DMS53 treated with DMSO at 0.1 percent for 48 hours (cell line): ENCODE results near the gene PKIG.
"Not testable (repeated sequence)": the region's sequence is repeated elsewhere in the genome, so short reads cannot be mapped to it uniquely, and the experiment has no call there.

Experiments
- DNase-seq: peaks from one replicate; lab custom pipeline; 2025; ENCODE audit not compliant: unreplicated experiment; lab: John Stamatoyannopoulos, UW

PKIG gene

DNA sequence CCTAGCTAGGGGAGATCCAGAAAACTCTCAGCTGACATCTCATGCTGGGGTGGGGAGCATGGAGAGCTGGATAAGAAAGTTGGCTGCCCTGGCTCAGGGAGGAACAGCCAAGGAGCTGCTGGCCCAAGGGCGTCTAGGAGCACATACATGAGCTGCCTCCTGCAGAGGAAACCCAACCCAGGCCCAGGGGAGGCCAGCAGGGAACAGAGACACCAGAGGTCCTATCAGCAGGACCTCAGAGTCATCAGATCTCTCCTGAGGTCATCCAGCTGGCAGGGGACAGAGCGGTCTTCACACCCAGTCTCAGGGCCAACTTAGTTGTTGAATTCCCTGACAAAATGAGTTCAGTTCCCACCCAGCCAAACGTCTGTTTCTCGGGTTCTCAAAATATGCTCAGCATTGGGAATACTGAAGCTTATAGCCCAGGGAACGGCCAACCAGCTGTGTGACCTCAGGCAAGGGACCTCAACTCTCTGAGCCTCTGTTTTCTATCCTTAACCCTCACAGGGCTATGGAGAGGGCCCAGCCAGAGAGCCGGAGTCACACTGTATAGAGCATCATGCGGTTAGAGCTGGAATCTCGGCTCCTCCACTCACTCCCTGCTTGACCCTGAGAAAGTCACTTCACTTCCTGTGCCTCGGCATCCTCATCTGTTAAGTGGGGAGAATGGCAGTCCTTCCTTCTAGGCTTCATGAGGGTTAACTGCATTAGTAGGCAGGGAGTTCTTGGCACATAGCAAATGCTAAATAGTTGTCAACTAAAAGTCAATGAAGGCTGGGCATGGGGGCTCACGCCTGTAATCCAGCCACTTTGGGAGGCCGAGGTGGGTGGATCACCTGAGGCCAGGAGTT, 55.4 kb downstream of the PKIG start:
- no peak for DNase-seq

DNA sequence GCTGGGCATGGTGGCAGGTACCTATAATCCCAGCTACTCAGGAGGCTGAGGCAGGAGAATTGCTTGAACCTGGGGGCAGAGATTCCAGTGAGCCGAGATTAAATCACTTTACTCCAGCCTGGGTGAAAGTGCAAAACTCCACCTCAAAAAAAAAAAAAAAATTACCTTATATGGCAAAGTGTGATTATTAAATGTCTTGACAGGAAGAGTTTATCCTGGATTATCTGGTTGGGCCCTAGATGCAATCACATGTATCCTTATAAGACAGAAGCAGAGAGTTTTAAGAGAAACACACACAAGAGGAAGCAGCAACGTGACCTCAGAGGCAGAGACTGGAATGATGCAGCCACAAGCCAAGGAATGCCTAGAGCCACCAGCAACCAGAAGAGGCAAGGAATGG, 58.1 kb downstream of the PKIG start:
- no peak for DNase-seq

DNA sequence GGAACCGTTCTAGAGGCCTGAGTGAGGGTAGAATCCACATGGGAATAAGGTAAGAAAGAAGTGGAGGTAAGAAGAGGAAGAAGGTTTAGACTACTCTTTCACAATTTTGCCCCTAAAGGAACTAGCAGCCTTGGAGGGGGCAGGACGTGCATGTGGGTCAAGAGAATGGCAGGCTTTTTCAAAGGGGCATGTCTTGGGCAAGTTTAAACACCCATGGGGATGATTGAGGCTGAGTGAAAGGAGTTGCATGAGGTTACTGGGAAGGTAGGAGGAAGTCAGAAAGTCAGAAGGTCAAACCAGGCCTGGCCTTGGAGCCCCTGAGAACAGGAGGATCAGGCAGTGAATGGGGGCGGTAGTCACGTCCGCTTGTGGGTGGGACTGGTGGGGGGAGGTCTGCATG, 58.9 kb downstream of the PKIG start:
- no peak for DNase-seq

GRCh38 chr20:44642203-44643153, 60.1 kb downstream of the PKIG start:
- peak; percentile 75 for DNase-seq

GRCh38 chr20:44643154-44643519, 60.8 kb downstream of the PKIG start:
- no peak for DNase-seq

- DNase-seq: peak; percentile 35
These were observed 61.3 kb downstream of the PKIG start for GRCh38 chr20:44643596-44644229.

GRCh38 chr20:44644230-44644617, 61.8 kb downstream of the PKIG start:
- no peak for DNase-seq

- DNase-seq: no peak
These were observed 62.3 kb downstream of the PKIG start for GRCh38 chr20:44644667-44645131.

DNA sequence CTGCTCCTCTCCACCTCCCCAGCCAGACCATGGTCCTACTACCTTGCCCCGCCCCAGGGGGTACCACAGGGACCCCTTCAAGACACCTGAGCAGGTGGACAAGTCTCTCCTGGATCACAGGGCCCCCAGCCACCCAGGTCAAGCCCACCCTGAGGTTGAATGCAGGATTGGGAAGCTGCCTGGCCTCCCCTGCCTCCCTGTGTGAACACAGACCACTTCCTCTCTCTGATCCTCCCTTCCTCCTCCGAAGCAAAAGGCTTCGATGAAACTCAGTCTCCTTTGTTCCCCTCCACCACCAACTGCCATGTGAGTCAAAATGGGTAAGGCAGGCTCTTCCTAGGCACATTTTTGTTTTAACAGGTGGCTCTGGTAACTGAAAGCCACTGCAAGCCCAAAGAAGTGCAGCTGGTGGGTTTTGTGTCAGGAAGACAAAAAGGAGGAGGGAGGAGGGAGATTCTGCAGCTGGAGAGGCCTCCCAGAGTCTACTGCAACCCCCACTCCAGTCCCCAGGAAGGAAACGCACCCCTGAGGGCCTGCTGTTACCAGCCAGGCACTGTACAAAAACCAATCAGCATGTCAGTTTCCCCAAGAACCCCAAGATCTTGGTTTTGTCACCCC, 63.8 kb downstream of the PKIG start:
- DNase-seq: no peak

DNA sequence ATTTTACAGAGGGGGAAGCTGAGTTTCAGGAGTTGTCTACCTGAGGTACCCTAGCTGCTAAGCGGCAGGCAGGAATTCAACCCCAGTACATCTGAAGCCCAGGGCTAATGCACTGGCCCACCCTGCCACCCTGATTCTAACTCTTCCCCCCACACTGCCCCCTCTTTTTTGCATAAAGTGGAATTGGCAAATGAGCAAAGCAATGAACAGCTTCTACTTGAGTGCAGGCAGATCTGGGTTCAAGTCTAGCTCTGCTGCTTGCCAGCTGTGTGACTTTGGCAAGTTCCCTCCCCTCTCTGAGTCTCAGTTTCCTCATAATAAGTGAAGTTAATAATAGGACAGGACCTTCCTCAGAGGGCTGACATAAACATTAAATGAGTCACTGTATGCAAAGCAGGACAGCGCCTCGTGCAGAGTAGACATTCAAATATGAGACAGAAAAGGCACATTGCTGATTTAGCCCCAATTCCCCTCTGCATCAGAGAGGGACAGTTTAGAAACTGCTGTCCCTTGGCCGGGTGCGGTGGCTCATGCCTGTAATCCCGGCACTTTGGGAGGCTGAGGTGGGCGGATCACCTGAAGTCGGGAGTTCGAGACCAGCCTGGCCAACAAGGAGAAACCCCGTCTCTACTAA, 64.4 kb downstream of the PKIG start:
- DNase-seq: no peak

- DNase-seq: no peak
These were observed 65.7 kb downstream of the PKIG start for GRCh38 chr20:44648068-44648467.

DNA sequence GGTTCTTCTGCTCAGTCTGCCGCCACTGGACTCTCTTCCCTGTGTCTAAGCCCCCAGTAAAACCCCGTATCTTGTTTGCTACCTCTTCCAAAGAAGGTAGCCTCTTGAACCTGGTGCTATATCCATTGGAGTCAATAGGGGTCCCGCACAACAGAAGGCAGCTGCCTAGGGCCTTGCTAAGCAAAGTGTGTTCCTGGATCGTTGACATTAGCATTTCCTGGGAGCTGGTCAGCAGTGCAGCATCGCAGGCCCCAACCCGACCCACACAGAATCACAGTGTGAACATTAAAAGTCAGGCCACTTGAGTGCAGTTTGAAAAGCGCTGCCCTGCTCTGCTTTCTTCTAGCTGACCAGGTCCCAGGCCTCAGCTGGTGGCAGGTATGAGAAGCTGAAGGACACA, 66.2 kb downstream of the PKIG start:
- no peak for DNase-seq

DNA sequence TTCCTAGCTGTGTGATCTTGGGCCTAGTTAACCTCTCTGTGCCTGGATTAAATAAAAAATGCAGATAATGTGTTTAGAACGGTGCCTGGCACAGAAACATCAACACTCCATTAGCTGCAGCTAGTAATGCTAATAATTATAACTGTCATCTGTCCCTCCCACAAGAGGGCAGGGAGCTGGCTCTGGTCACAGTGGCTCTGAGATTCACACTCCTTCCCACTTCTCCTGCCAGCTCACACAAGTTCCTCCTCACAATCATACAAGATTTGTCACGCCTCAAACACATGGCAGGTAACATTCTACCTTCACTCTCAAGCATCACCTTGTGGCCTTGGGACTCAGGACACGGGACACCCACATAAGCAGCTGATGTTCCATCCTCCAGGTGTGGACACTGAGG, 66.7 kb downstream of the PKIG start:
- DNase-seq: no peak

DNA sequence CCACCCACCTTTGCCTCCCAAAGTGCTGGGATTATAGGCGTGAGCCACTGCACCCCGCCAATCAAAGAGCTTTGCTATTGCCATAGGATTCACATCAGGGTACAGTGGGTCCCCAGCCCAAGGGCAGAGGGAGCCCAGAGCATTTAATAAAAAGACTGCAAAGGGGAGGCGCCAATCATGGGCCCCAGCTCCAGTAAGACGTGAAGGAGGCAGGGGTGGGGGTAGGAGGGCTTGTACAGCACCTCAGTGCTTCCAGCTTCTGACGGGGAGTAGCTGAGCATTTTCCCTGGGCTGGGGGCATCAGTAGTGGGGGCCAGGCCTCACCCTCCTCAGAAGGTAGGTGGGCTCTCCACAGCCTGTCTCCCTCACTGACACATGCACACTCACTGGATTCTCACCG, 67.6 kb downstream of the PKIG start:
- no peak for DNase-seq

DNA sequence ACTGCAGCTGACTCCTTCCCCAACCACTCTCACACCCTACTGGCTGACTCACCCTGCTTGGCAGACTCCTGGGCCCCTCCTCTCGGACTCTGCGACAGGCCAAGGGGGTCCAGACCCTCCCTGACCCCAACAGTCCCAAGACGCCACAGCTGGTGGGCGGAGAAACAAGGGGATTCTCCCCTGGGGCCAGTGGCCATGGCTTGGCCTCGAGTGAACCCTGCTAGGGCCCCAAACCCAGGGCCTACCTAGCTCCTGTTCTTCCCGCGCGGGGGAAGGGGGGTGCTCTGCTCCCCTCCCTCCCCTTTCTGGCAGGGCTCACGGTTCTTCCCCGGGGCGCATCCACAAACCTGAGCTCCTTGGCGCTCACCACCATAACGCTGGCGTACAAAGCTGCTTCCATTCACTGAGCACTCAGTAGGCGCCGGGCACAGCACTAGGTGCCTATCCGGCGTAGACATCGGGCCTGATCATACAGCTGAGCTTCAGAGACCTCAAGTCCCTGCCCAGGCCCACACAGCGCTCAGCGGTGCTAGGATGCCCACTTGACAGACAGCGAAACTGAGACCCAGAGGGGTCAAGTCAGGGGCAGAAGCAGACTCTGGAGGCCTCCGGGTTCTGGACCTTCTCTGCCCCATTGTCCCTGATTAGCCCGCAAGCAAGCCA, 68.5 kb downstream of the PKIG start:
- DNase-seq: no peak

- no peak for DNase-seq
These were observed 69.0 kb downstream of the PKIG start for GRCh38 chr20:44651434-44651683.

DNA sequence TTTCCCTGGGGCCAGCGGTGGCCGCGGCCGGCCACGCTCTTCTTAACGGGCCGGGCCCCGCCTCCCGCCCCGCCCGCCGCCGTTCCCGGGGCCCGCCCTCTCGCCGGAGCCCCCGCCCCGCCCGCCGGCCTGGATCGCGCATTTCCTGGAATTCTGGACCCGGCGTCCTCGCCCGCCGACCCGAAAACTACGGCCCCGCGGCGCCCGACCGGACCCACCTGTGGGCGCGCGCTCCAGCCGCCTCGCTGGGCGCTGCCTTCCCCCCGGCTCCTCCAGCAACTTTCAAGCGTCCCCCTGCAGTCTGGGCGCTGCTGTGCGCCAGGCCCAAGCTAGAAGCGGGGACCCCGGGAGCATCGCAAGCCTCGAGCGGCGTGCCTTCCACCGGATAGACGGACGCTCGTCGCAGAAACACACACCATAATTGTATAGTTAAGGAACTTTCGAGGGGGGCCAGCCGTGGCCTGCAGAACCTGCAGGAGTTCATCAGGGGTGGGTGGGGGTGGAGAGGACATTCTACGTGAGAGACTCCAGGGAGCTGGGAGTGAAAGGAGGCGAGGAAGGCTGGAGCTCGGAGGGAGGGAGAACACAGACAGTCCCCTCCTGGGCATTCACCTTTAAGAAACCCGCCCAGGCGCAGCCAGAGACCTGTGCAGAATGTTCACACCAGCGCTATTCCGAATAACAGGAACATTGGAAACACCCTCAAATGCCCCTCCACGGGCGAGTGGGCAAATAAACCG, 69.5 kb downstream of the PKIG start, which contains the start of gene ADA:
ADA (minus strand) TSS at position 16 of the 740 bp plus-strand sequence. CDS start 92 bp downstream, outside the sequence.
- peak; percentile 61 for DNase-seq

- DNase-seq: no peak
These were observed 71.2 kb downstream of the PKIG start for GRCh38 chr20:44653546-44653945.

DNA sequence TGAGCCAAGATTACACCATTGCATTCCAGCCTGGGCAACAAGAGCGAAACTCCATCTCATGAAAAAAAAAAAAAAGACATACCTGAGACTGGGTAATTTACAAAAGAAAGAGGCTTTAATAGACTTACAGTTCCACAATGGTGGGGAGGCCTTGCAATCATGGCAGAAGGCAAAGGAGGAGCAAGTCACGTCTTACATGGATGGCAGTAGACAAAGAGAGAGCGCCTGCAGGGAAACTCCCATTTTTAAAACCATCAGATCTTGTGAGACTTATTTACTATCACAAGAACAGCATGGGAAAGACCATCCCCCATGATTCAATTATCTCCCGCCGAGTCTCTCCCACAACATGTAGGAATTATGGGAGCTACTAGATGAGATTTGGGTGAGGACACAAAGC, 71.8 kb downstream of the PKIG start:
- DNase-seq: not testable (repeated sequence)
